HG03025 (cell line): ENCODE measurements around the gene EED.
A peak's percentile ranks its signal among the peaks of the same experiment; 100 is the strongest.

ENCODE experiments used
- ATAC-seq: cut with Tn5 transposase; IDR thresholded peaks from one replicate; pipeline ENCODE4 v1.9.1; 2021; ENCODE audit warnings: mild to moderate bottlenecking, moderate library complexity; ENCODE audit not compliant: unreplicated experiment, low FRiP score

The EED gene

GRCh38 chr11:86244522-86245368 is at the start of gene EED:
EED (plus strand) TSS chr11:86244753; CDS start chr11:86245230, 477 bp downstream.
- peak; percentile 72 for ATAC-seq

- no peak for ATAC-seq
Observed at GRCh38 chr11:86194998-86195397, 49.6 kb upstream of the EED start.

- no peak for ATAC-seq
Observed at GRCh38 chr11:86196085-86196696, 48.4 kb upstream of the EED start.

DNA sequence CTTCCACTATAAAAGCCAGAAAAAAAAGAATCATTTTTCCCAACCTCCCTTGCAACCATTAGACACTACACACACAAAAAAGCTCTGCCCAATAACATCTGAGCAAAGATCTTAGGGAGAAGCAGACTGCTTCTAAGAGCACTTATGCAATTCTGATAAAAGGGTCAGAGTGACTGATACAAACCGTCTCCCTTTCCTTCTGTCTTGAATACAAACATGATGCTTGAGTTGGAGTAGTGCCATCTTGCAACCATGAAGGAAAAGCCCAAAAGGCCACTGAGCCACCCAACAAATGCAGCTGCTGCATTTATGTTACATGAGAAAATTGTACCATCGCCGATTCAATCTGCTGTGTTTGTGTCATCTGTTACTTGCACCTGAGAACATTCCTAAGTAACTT is 47.6 kb upstream of the EED start:
- no peak for ATAC-seq

- no peak for ATAC-seq
Observed at GRCh38 chr11:86197448-86197847, 47.1 kb upstream of the EED start.

- ATAC-seq: no peak
Observed at GRCh38 chr11:86198139-86198538, 46.4 kb upstream of the EED start.

- ATAC-seq: no peak
Observed at GRCh38 chr11:86199354-86199753, 45.2 kb upstream of the EED start.

DNA sequence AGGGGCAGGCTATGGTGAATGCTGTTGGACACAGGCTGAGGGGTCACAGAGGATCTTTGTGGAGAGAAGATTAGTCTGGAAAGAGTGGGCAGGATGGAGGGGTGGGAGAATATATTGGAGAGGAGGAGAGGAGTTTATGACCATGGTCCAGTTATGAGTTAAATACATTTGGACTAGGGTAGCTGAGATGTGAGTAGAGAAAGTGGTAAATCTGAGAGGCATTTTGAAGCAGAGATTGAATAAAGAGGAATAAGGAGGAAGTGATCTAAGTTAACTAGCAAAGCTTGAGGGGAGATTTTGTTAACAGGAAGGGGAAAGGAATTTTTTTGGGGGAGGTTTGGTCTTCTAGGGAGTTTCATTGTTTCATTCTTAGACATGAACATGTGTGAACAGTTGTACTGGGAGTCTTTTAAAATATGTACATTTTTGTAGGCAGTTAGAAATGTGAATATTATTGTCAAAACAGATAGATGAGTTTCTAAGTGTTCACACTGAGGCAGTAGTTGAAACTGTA is 43.1 kb upstream of the EED start:
- no peak for ATAC-seq

- peak; percentile 19 for ATAC-seq
Observed at GRCh38 chr11:86202013-86202336, 42.6 kb upstream of the EED start.

- no peak for ATAC-seq
Observed at GRCh38 chr11:86204356-86204755, 40.2 kb upstream of the EED start.

DNA sequence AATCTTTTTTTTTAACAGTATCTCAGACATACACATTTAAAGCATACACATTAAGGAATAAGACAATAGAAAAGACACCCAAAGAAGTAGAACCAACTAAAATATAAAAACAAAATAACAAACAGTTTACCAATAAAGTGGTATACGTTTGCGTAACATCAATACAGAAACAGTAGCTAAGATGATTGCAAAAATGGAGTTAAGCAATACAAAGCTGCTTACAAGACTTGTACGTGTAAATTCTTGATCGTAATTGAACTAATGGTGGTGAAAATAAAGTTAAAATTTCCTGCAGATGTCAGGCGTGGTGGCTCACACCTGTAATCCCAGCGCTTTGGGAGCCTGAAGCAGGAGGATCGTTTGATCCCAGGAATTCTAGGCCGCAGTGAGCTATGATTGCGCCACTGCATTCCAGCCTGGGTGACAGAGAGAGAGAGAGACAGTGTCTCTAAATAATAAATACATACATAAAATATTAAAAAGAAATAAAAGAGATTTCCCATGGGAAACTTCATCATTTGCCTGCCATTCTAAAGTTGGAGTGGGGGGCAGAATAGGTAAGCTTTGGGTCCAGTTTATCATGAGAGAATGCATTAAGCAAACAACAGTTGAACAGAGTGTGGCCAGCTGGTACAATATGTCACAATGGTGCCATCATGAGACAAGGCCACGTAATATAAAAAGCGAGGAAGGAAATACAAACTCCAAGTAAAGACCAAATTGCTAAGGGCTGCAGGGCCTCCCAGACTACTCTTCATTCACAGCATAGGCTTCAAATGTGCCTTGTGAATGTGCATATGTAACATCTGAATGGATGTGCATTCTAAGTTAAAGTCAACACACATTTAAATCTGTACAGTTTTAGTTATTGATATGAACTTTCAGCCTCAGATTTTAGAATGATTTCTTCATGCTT is 38.9 kb upstream of the EED start:
- no peak for ATAC-seq

DNA sequence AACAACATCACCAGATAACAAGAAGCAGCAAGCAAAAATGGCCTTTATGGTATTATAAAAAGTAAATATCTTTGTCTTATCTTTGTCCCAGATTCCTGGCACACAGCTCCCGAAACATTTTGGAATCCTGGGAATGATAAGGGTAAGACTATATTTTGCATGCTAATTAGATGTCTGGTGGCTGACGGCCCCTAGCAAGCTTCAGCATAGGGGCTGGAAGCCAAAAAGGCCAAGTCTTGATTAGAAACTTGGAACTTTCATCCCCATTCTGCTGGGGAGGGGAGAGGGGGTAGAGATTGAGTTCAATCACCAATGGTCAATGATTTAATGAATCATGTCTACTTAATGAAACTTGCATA is 38.2 kb upstream of the EED start:
- no peak for ATAC-seq

GRCh38 chr11:86207413-86207812 is 37.1 kb upstream of the EED start:
- ATAC-seq: no peak

- no peak for ATAC-seq
Observed at GRCh38 chr11:86208572-86208971, 36.0 kb upstream of the EED start.

- no peak for ATAC-seq
Observed at GRCh38 chr11:86209806-86210657, 34.5 kb upstream of the EED start.

GRCh38 chr11:86210898-86211297 is 33.7 kb upstream of the EED start:
- no peak for ATAC-seq

- ATAC-seq: no peak
Observed at GRCh38 chr11:86211619-86212018, 32.9 kb upstream of the EED start.

DNA sequence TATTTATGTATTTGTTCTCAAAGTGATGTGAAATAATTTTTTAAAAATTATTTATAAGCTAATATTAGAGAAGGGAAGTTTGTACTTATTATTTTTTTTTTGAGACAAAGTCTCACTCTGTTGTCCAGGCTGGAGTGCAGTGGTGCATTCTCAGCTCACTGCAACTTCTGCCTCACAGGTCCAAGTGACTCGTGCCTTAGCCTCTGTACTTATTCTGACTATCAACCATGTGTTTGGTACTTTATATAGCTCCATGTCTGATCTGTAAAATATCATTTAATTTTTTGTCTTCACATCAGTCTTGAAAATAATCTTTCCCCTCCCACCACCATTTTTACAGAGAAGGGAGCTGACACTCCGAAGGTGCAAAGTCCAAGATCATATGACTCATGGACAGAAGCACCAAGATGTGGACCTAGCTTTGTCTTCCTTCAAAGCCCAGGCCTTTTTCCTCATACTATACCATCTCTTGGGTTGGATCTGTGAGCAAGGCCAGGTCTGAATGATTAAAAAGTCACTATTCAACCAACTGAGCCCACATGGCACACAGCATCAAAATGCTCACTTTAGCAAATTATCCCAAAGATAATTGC is 32.4 kb upstream of the EED start:
- ATAC-seq: no peak

DNA sequence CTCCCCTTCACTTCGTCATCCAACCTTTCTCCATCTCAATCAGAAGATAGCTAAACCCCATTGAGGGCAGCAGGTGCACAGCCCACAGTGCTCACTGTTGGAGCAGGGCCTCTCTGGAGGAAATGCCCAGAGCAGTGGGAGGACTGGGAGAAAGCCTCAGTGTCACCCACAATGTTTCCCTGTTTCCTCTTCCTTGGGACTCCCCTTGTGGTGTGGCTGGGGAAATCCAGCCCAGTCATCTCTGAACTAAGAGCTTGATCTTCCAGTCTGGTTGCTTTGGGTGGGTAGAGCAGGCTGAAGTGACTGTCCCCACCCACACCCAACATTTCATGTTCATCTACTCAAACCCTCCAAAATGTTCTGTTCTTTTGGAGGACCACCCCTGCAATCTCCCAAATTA is 29.8 kb upstream of the EED start:
- ATAC-seq: no peak
